Measurements from ENCODE around the gene WASF2. TPM values are rescaled to one million over a fixed set of nuclear protein-coding genes. Genes with fewer than 3 reads are reported as not detected.

WASF2 gene
- total RNA-seq, 5 donors from 2014 or later (not counting 1 experiment from before 2014, with no cell fraction given), result 145 to 161 (median 156) TPM

DNA sequence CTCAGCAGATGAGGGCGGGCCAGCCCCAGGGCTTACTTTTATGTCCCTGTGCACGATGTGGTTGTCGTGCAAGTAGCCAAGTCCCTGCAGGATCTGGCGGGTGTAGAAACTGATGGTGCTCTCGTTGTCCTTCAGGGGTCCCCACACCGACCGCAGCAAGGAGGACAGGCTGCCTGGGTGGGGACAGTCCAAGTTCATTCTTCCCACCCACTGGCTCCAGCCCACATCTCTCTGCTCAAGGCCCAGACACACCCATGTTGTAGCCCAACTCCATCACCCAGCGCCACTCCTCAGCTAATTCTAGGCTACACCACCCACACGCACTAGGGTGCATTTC lies 130.2 kb downstream of the WASF2 start:
- ChIA-PET POLR2A (no interaction called here), CTCF (interaction anchor here in 1 of 2 donors (0.6 kb wide), 1 partner anchor 240 kb away, joined by 9 read pairs; no protein-coding TSS in a partner anchor)
- H3K27ac ChIP-seq (ENCODE audit: low read length), result no peak overlapping the region
- no peaks in the 10 kb centered on the region for H3K27me3 Mint-ChIP-seq
- no peaks in the 10 kb centered on the region for H3K9me3 ChIP-seq
- H3K27ac Mint-ChIP-seq, result peak overlapping the region; percentile 61 to 85
- H3K4me3 ChIP-seq (ENCODE audit: control insufficient read depth in 1 of 2, extremely low read depth in 1 of 2, low read length in 1 of 2), result peak overlapping the region; percentile 39 to 45
- H3K27me3 ChIP-seq (replicated peaks in 1 of 2; ENCODE audit: control insufficient read depth in 2 of 2, extremely low read depth in 1 of 2, insufficient read depth in 2 of 2, low read length in 1 of 2), result no peaks in the 10 kb centered on the region
- ATAC-seq (replicated peaks in 1 of 4), result peak in 1 of 4 experiments; percentile 0
- H3K4me1 ChIP-seq (ENCODE audit: control insufficient read depth in 1 of 2, extremely low read depth in 1 of 2, insufficient read depth in 2 of 2, low read length in 2 of 2), result peaks cover 8 to 64% of the 10 kb centered on the region in 2 experiments
- no peaks in the 10 kb centered on the region for H3K9me3 Mint-ChIP-seq
- H3K4me1 Mint-ChIP-seq, result peaks cover 42 to 58% (median 52%) of the 10 kb centered on the region in 3 donors
- DNase-seq, result no peak
- 41% methylated on average over 7 of the region's 9 CpGs for WGBS (ENCODE audit: insufficient coverage)
- H3K4me3 Mint-ChIP-seq, result peak overlapping the region; percentile 65 to 75 (median 67)
- H3K36me3 Mint-ChIP-seq, result no peaks in the 10 kb centered on the region
- H3K36me3 ChIP-seq (ENCODE audit: control insufficient read depth in 2 of 2, extremely low read depth in 1 of 2, insufficient read depth in 1 of 2, low read length in 1 of 2), result no peaks in the 10 kb centered on the region

GRCh38 chr1:27358928-27359313 lies 131.0 kb downstream of the WASF2 start:
- POLR2A ChIA-PET, result no interaction called here
- H3K36me3 ChIP-seq (ENCODE audit: control insufficient read depth in 2 of 2, extremely low read depth in 1 of 2, insufficient read depth in 1 of 2, low read length in 1 of 2), result no peaks in the 10 kb centered on the region
- 100% methylated on average over 5 of the region's 5 CpGs for WGBS (ENCODE audit: insufficient coverage)
- H3K4me1 ChIP-seq (ENCODE audit: control insufficient read depth in 1 of 2, extremely low read depth in 1 of 2, insufficient read depth in 2 of 2, low read length in 2 of 2), result peaks cover 8 to 60% of the 10 kb centered on the region in 2 experiments
- Mint-ChIP-seq H3K9me3 (no peaks in the 10 kb centered on the region), H3K4me1 (peaks cover 33 to 50% (median 46%) of the 10 kb centered on the region in 3 donors), H3K27ac (no peak overlapping the region), H3K4me3 (peak overlapping the region in 2 of 3 donors; percentile 66 to 75), H3K27me3 (no peaks in the 10 kb centered on the region), H3K36me3 (no peaks in the 10 kb centered on the region)
- CTCF ChIA-PET, result interaction anchor here in 1 of 2 donors (1.0 kb wide), 1 partner anchor 14 kb away, joined by 3 read pairs; no protein-coding TSS in a partner anchor
- H3K27me3 ChIP-seq (replicated peaks in 1 of 2; ENCODE audit: control insufficient read depth in 2 of 2, extremely low read depth in 1 of 2, insufficient read depth in 2 of 2, low read length in 1 of 2), result no peaks in the 10 kb centered on the region
- H3K4me3 ChIP-seq (ENCODE audit: control insufficient read depth in 1 of 2, extremely low read depth in 1 of 2, low read length in 1 of 2), result no peak overlapping the region
- no peak for DNase-seq
- H3K27ac ChIP-seq (ENCODE audit: low read length), result no peak overlapping the region
- ATAC-seq (replicated peaks in 1 of 4), result no peak
- no peaks in the 10 kb centered on the region for H3K9me3 ChIP-seq

DNA sequence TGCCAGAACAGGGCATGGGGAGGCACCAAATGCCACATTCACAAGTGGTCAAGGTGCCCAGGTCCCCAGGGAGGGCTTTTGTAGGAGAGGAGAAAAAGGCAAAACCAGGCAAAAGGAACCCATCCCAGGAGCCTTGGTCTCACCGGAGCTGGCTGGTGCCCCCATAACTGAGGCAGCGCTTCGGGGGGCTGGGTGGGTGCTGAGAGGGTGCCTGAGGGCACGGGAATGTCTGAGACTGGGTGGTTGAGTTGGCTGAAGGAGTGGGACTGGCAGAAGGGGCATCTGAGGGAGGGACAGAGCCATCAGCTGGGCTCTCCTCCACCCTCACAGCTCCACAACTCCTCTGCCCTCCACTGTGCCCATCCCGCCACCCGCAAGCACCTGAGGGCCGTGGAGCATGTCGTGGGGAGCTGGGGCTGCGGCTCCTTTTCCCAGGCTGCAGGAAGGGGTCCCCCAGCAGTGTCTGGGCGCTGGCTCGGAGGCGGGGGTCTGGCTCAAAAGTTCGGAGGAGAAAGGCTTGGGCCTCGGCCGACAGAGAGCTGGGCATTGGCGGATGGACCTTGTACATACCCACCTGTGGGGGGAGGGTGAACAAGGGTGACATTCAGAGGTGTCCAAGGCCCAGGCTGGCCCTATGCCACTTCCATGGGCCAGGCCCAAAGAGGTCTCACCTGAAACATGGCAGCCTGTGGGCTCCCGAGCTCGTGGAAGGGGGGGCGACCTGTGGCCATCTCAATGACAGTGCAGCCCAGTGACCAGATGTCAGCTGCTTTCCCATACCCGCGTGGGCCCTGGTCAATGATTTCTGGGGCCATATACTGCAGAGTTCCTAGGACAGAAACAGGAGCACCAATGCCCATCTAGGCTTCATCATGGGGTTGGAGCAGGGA lies 131.7 kb downstream of the WASF2 start:
- Mint-ChIP-seq H3K4me3 (peak overlapping the region in 2 of 3 donors; percentile 66 to 75), H3K36me3 (no peaks in the 10 kb centered on the region), H3K4me1 (peaks cover 33 to 52% (median 42%) of the 10 kb centered on the region in 3 donors), H3K27me3 (no peaks in the 10 kb centered on the region), H3K9me3 (no peaks in the 10 kb centered on the region), H3K27ac (peak overlapping the region in 1 of 2 donors; percentile 85)
- Histone ChIP-seq H3K36me3 (ENCODE audit: control insufficient read depth in 2 of 2, extremely low read depth in 1 of 2, insufficient read depth in 1 of 2, low read length in 1 of 2) (peaks cover 2 to 5% of the 10 kb centered on the region in 2 donors), H3K27me3 (replicated peaks in 1 of 2; ENCODE audit: control insufficient read depth in 2 of 2, extremely low read depth in 1 of 2, insufficient read depth in 2 of 2, low read length in 1 of 2) (no peaks in the 10 kb centered on the region), H3K4me3 (ENCODE audit: control insufficient read depth in 1 of 2, extremely low read depth in 1 of 2, low read length in 1 of 2) (no peak overlapping the region), H3K27ac (ENCODE audit: low read length) (no peak overlapping the region), H3K9me3 (no peaks in the 10 kb centered on the region), H3K4me1 (ENCODE audit: control insufficient read depth in 1 of 2, extremely low read depth in 1 of 2, insufficient read depth in 2 of 2, low read length in 2 of 2) (peaks cover 8 to 60% of the 10 kb centered on the region in 2 experiments)
- 98% methylated on average over 17 of the region's 21 CpGs for WGBS (ENCODE audit: insufficient coverage)
- DNase-seq (no peak), ATAC-seq (replicated peaks in 1 of 4) (no peak)
- CTCF ChIA-PET, result interaction anchor here (0.6 to 1.9 kb wide), 7 partner anchors 8 to 180 kb away, joined by 3 to 9 read pairs (median 3); partner anchors contain the start of gene MAP3K6 (in 1 of the 2)
- POLR2A ChIA-PET, result no interaction called here

DNA sequence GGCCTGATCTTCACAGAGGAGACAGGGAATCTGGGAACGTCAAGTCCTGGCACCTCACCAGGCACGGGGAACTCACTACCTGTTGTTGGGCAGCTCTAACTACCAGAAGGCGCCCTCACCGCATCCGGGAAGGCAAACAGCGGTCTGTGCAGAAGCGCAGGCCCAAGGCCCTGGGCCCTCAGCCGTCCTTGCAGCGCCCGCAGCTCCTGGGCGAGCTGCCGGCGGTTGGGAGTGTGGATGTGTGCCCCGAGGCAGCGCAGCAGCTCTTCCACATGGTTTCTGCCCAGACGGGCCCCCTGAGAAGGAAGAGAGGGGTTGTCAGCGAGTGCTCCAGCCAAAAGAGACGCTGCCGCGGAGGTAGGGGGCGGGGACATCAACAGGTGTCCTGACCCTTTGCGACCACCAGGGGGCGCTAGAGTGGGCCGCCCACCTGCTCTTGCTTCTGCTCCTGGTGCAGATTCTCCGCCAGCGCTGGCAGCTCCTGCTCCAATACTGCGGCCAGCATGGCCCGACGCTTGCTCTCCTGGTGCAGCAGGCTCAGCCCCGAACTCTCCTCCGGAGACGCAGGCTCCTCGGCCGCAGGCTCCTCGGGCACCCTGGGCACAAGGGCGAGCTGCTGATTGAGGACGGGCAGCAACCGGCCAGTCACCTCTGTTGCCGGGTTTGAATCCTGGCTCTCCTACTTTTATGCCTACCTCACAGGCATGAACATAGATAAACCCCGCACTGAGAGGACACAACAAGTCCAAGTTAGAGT lies 132.5 kb downstream of the WASF2 start:
- Histone ChIP-seq H3K27me3 (replicated peaks in 1 of 2; ENCODE audit: control insufficient read depth in 2 of 2, extremely low read depth in 1 of 2, insufficient read depth in 2 of 2, low read length in 1 of 2) (no peaks in the 10 kb centered on the region), H3K9me3 (no peaks in the 10 kb centered on the region), H3K4me3 (ENCODE audit: control insufficient read depth in 1 of 2, extremely low read depth in 1 of 2, low read length in 1 of 2) (peak overlapping the region; percentile 61 to 73), H3K4me1 (ENCODE audit: control insufficient read depth in 1 of 2, extremely low read depth in 1 of 2, insufficient read depth in 2 of 2, low read length in 2 of 2) (peaks cover 8 to 60% of the 10 kb centered on the region in 2 experiments), H3K36me3 (ENCODE audit: control insufficient read depth in 2 of 2, extremely low read depth in 1 of 2, insufficient read depth in 1 of 2, low read length in 1 of 2) (peaks cover 5 to 8% of the 10 kb centered on the region in 2 donors), H3K27ac (ENCODE audit: low read length) (peak overlapping the region; percentile 62)
- WGBS (ENCODE audit: insufficient coverage), result 6% methylated on average over 34 of the region's 40 CpGs
- DNase-seq, result peak; percentile 58 to 90 (median 80)
- Mint-ChIP-seq H3K4me1 (peaks cover 33 to 51% (median 40%) of the 10 kb centered on the region in 3 donors), H3K27me3 (no peaks in the 10 kb centered on the region), H3K9me3 (no peaks in the 10 kb centered on the region), H3K4me3 (peak overlapping the region; percentile 75 to 80 (median 75)), H3K36me3 (no peaks in the 10 kb centered on the region), H3K27ac (peak overlapping the region; percentile 85 to 86)
- CTCF ChIA-PET, result interaction anchor here (0.5 to 1.9 kb wide), 12 partner anchors 9 to 317 kb away, joined by 3 to 9 read pairs (median 3); partner anchors contain the start of gene MAP3K6 (in 1 of the 2)
- POLR2A ChIA-PET, result interaction anchor here (0.6 to 0.7 kb wide), 2 partner anchors 127 to 1286 kb away, joined by 3 to 8 read pairs; no protein-coding TSS in a partner anchor
- ATAC-seq (replicated peaks in 1 of 4), result peak; percentile 79 to 83 (median 81)

GRCh38 chr1:27356619-27357280 lies 133.2 kb downstream of the WASF2 start:
- ChIA-PET POLR2A (interaction anchor here (0.6 to 0.7 kb wide), 2 partner anchors 127 to 1286 kb away, joined by 3 to 8 read pairs; no protein-coding TSS in a partner anchor), CTCF (interaction anchor here (0.7 to 1.9 kb wide), 9 partner anchors 9 to 317 kb away, joined by 3 to 9 read pairs (median 3); partner anchors contain the start of genes MAP3K6 (in 1 of the 2) and SYTL1 (in 1 of the 2))
- peak overlapping the region; percentile 62 for H3K27ac ChIP-seq (ENCODE audit: low read length)
- H3K36me3 Mint-ChIP-seq, result no peaks in the 10 kb centered on the region
- peak overlapping the region; percentile 61 to 73 for H3K4me3 ChIP-seq (ENCODE audit: control insufficient read depth in 1 of 2, extremely low read depth in 1 of 2, low read length in 1 of 2)
- no peaks in the 10 kb centered on the region for H3K9me3 Mint-ChIP-seq
- peak overlapping the region; percentile 85 to 86 for H3K27ac Mint-ChIP-seq
- peaks cover 33 to 51% (median 40%) of the 10 kb centered on the region in 3 donors for H3K4me1 Mint-ChIP-seq
- H3K4me1 ChIP-seq (ENCODE audit: control insufficient read depth in 1 of 2, extremely low read depth in 1 of 2, insufficient read depth in 2 of 2, low read length in 2 of 2), result peaks cover 8 to 60% of the 10 kb centered on the region in 2 experiments
- ATAC-seq (replicated peaks in 1 of 4) (peak; percentile 1 to 57 (median 40)), DNase-seq (peak in 11 of 35 experiments; percentile 17 to 54 (median 32))
- H3K4me3 Mint-ChIP-seq, result peak overlapping the region; percentile 75 to 80 (median 75)
- peaks cover 7 to 10% of the 10 kb centered on the region in 2 donors for H3K36me3 ChIP-seq (ENCODE audit: control insufficient read depth in 2 of 2, extremely low read depth in 1 of 2, insufficient read depth in 1 of 2, low read length in 1 of 2)
- no peaks in the 10 kb centered on the region for H3K9me3 ChIP-seq
- H3K27me3 Mint-ChIP-seq, result no peaks in the 10 kb centered on the region
- WGBS (ENCODE audit: insufficient coverage), result 71% methylated on average over 34 of the region's 37 CpGs
- H3K27me3 ChIP-seq (replicated peaks in 1 of 2; ENCODE audit: control insufficient read depth in 2 of 2, extremely low read depth in 1 of 2, insufficient read depth in 2 of 2, low read length in 1 of 2), result no peaks in the 10 kb centered on the region
